Endometrium (tissue), 2 donors: Measurements from ENCODE around the gene ZNF141.
"Not testable (repeated sequence)": the region's sequence is repeated elsewhere in the genome, so short reads cannot be mapped to it uniquely, and the experiment has no call there.

Experiments
- FAIRE-seq: peaks from 2 replicates; lab custom pipeline; 2012; peaks lifted over from hg19 to GRCh38; lab: Jason Lieb, UNC
- donor health status: control.
- donor health status: control.

Gene ZNF141

DNA sequence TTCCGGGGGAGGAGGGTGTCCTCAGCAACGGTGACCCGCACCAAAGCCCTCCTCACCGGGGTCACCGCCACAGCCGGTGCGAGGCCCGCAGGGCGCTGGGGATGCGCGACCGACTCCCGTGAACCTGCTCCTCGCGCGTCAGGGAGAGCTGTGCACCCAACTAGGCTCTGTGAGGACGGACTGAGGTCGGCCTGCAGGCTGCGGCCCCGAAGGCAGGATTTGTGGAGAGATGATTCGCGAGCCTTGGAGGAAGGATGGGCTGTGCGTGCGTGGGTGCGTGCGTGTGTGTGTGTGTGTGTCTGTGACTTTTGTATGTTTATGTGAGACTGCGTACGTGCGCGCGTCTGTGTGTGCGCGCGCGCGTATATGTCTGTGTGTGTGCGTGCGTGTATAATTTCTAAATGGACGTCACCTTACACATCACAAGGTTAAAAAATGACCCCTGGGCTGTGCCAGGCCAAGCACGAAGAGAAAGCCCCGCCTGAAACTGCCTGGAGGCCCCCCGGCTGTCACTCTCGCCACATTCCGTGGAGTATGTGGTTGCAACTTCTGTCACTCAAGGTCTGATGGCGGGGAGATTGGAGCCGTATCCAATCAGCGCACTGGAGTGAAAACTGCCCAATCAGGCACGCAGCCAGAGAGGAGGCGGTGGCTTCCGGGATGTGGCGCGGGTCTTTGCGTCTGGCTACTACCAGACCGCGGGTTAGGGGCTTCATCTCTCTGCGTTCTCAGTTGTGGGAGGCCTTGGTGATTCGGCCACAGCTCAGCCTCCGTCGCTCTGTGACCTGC lies at the start of gene ZNF141:
Gene ZNF141, plus strand, starts transcription at position 672 of the 789 bp plus-strand sequence. CDS start 170 bp downstream, outside the sequence.
- peak; percentile 99 for FAIRE-seq

DNA sequence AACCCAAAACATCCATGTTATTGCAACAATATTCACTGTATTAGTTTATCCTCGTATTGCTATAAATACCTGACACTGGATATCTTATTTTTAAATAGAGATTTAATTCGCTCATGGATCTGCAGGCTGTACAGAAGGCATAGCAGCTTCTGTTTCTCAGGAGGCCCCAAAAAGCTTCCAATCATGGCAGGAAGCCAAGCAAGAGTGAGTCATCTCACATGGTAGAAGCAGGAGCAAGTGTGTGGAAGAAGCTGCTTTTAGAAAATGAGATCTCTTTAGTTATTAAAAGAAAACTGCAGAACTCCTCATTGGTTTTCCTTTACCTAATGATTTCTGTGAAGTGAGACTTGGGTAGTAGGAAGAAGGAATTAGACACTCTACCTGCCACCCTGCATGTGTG lies 48.7 kb upstream of the ZNF141 start:
- no peak for FAIRE-seq

DNA sequence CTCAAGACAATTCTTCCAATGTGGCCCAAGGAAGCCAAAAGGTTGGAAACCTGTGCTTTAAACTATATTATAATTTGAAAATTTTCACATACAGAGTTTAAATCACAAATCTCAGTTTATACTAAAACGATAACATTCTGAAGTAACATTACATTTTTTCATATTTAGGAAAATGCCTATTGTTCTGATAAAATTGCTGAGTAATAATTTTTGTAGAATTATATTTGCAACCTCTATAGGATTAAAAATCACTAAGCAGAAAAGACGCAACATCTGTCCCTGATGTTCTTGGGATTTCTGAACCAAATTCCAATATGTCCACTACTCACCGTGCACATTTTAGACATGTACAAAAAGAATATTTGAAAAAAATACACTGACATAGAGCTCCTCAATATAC lies 42.9 kb upstream of the ZNF141 start:
- FAIRE-seq, result no peak

DNA sequence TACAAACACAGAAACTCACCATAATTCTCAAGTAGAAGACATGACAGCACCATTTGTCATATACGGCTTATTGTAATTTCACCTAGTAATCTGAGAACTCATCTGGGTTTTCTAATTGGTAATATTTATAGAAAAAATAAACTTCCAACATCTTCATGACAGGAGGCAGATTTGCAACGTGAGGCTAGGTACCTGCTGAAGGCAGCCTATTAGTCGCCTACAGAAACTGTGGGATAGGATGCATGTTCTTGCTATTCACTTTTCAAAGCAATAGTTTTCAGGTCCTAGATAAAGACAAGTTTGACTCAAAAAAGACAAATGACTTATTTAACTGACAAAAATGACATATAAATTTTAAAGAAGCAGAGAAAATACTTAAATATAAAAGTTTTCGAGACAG lies 35.2 kb upstream of the ZNF141 start:
- FAIRE-seq, result no peak

DNA sequence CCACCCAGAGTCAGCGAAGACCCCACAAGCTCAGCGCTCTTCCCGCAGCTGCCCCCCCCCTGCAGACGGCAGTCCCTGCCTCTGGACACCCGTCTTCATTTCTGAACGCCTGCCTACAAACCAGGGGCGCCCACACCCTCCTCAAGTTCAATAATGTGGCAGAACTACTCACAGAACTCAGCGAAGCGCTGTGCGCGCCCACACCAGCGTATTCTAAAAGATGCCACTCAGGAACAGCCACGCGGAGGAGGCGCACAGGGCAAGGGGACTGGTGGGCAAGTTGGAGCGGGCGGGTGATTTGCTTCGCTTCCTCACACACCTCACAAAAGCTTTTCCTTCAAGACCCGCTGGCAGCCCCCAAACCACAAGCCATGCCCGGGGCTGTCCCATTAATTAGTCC lies 33.1 kb upstream of the ZNF141 start:
- FAIRE-seq, result not testable (repeated sequence)

DNA sequence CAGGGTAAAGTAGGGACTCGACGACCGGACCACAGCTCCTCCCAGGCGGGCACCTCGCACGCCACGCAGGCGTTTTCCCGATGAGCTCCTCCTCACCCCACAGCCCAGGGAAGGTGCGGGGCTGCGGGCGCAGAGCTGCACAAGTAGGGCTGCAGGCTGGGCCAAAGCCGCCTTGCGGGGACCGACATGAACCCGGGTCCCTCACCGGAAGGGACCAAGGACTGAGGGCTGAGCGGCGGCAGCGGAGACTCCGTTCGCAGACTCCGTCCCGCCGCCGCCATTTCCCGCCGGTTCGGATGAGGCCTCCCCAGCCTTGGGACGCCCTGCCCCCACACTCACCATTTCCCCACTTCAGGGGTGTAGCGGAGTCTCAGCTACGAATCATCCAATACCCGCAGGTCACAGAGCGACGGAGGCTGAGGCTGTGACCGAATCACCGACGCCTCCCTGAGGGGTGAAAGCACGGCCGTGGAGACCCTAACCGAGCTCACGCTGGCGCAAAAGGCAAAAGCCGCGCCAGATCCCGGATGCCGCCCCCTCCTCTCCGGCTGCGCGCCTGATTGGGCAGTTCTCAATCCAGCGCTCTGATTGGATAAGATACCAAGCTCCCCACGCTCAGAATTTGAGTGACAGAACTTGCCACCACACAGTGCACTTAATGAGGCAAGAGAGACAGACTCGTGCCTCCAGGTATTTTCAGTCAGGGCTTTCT lies 32.5 kb upstream of the ZNF141 start, which contains the start of gene ZNF732:
Gene ZNF732, minus strand, starts transcription at position 506 of the 712 bp plus-strand sequence. Its CDS starts 164 bp downstream, at position 342.
- no peak for FAIRE-seq

DNA sequence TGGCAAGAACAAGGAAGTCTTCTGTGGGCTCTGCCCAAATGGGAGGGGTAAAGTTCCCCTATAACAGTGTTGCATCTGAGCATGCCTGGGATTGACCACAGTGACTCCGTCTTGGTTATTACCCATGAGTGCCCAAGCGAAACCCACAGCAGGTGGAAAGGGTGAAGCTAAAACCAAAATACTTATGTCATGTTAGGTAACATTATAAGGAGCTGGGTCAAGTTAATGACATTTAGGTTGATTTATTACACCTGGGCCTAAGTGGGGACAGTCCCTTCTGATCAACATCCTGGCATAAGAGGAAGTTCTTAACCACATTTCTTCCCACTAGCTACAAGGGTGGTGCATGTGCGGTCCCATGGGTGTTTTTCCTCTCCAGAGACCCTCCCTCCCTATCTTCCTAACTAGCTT lies 31.1 kb upstream of the ZNF141 start:
- FAIRE-seq, result no peak

DNA sequence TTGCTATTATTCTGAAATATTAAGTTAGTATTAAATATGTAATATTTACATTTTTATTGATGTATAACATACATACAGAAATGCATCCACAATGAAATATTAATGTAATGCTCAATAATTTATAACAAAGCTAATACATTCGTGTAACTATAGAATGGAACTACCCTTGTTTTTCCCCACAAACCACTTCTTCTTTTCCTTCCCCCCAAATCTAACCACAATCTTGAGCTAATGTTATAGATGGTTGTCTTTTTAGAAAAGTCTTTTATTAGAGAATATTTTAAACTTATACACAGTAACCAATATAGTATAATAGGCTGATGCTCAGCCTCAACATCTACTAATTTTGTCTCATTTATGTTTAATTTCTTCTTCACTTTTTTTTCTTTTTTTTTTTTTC lies 27.8 kb upstream of the ZNF141 start:
- no peak for FAIRE-seq

DNA sequence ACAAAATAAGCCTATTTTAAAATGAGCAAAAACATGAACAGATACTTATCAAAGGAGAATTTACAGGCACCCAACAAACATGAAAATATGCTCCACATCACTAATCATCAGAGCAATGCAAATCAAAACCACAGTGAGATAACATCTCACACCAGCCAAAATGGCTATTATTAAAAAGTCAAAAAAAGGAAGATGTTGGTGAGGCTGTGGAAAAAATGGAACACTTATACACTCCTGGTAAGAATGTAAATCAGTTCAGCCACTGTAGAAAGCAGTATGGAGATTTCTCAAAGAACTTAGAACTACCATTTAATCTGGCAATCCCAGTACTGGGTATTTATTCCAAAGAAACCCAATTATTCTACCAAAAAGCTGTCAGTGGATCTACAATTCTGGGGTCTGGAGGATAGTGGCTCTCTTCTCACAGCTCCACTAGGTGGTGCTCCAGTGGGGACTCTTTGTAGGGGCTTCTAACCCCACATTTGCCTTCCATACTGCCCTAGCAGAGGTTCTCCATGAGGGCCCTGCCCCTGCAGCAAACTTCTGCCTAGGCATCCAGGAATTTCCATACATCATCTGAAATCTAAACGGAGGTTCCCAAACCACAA lies 23.2 kb upstream of the ZNF141 start:
- FAIRE-seq, result peak; percentile 94

DNA sequence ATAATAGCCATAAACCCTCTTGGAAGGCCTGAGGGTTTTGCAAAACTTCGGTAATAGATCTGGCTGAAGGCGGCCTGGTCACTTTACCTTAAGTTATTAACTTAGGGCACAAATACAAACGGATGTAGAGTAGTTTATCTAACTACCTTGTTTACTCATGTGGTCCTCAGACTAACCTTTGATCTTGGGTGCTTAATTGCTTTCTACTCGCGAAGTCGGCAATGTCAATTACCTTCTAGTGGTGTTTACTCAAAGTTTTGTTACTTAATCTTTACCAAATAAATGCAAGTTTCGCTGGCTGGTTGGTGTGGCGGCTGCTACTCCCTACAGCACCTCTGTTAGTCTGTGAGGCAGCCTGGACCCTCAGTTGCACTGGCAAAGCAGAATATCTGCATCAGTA lies 8.9 kb upstream of the ZNF141 start:
- FAIRE-seq, result no peak

DNA sequence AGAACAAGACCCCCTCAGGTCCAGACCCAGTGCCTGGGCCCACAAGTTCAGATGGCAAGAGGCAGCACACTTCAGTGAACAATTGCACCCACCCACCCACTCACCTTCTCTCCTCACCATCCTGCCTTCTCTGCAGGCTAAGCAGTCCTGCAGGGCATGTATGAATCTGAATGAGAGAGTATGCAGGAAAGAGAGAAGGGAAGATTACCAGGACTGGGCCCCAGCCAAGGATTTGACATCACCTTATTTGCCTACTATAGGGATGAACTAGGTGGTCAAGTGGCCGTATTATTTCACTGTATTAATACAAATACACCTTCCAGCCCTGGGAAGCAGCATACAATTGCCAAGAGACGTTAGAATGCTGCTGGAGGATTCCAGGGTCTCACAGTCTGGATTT lies 2.1 kb upstream of the ZNF141 start:
- no peak for FAIRE-seq

DNA sequence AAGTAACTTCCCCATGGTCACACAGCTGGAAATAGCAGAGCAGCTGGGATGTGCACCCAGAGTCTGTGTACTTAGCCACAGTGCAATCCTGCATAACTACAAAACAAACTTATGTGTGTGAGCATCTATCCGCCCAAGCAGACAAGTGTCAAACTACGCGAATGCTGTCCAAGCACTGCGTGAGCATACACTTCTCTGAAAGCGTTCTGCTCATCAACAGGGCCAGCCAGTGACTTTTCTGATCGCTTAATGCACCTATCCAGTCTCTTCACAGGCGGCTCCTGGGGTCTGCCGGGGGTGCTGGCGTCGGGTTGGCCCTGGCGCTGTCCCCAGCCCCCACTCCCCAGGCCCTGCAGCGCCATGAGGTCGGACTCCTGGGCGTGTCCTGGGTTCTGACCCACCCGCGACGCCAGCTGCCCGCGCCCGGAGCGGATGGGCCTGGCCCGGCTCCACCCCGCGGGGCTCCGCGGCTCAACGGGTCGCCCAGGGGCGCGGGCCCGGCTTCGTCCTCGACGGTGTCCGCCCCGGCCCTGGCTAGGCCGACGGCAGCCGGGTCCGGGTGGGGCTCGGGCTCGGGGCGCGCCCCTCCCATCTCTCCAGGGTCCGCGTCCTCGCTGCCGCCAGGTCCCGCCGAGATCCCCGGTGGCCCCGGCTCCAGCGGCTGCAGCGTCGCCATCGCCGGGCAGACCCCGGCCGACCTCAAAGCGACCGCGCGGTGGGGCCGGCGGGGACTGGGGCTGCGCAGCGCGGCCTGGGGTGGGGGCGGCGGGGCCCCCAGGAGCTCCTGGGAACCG lies 1.3 kb upstream of the ZNF141 start:
- no peak for FAIRE-seq

DNA sequence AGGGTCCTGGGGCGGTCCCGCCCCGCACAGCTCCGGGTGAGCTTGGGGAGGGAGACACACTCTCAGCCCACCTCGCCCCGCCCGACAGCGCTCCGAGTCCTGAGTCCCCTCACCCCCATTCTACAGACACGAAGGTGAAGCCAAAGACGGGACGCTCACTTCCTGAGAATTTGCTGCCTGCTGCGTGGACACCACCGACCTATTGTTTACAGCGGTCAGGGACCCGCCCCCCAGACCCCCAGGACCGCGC lies 796 bp upstream of the ZNF141 start:
- no peak for FAIRE-seq

DNA sequence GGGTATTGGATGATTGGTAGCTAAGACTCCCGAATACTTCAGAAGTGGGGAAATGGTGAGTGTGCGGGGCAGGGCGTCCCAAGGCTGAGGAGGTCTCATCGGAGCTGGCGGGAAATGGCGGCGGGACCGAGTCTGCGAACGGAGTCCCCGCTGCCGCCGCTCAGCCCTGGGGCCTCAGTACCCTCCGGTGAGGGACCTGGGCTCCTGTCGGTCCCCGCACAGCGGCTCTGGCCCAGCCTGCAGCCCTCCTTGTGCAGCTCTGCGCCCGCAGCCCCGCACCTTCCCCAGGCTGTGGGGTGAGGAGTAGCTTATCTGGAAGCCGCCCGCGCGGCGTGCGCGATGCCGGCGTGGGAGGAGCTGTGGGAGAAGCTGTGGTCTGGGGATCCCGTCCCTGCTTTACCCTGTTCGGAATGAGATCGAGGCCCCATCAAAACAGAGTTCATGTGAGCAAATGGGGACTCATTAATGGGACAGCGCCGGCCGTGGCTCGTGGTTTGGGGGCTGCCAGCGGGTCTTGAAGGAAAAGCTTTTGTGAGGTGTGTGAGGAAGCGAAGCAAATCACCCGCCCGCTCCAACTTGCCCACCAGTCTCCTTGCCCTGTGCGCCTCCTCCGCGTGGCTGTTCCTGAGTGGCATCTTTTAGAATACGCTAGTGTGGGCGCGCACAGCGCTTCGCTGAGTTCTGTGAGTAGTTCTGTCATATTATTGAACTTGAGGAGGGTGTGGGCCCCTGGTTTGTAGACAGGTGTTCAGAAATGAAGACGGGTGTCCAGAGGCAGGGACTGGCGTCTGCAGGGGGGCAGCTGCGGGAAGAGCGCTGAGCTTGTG lies 531 bp downstream of the ZNF141 start:
- no peak for FAIRE-seq

DNA sequence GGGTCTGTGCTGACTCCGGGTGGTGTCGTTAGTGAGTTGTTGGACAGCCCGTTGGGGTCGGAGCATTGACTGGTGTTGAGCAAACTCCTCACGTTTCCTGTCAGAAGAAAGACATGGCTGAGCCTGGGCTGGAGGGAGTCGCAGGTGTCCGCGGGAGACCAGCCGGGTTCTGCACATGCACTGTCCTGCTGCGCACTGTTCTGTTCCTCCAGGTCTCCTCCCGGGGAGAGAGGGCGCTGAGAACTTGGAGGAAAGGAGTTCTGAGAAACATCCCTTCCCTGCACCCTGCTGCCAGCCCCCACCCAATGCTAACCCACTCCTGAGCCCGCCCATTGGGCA lies 1.1 kb downstream of the ZNF141 start:
- FAIRE-seq, result no peak

DNA sequence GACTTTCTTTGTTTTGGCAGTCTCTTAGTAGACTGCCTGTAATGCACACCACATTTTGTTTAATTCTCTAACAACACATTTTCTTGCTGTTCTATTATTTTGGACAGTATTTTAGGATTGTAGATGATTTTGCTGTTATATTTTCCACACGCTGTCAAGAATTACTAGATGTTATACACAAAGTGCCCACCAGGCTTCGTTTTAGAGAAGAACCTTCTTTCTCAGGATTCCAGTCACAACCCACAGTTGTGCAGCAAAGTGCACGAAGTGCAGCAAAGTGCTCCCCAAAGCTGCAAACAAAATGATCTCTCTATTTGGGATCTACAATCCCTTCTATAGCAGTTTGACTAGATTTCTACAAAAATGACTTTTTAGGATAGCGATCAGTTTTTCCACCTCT lies 2.4 kb downstream of the ZNF141 start:
- FAIRE-seq, result no peak

DNA sequence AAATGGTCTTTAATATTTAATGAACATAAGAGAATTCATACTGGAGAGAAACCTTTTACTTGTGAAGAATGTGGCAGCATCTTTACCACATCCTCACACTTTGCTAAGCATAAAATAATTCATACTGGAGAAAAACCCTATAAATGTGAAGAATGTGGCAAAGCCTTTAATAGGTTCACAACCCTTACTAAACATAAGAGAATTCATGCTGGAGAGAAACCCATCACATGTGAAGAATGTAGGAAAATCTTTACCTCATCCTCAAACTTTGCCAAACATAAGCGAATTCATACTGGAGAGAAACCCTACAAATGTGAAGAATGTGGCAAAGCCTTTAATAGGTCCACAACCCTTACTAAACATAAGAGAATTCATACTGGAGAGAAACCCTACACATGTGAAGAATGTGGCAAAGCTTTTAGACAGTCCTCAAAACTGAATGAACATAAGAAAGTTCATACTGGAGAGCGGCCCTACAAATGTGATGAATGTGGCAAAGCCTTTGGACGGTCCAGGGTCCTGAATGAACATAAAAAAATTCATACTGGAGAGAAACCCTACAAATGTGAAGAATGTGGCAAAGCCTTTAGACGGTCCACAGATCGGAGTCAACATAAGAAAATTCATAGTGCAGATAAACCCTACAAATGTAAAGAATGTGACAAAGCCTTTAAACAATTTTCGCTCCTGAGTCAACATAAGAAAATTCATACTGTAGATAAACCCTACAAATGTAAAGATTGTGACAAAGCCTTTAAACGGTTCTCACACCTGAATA lies 35.6 kb downstream of the ZNF141 start:
- FAIRE-seq, result no peak

DNA sequence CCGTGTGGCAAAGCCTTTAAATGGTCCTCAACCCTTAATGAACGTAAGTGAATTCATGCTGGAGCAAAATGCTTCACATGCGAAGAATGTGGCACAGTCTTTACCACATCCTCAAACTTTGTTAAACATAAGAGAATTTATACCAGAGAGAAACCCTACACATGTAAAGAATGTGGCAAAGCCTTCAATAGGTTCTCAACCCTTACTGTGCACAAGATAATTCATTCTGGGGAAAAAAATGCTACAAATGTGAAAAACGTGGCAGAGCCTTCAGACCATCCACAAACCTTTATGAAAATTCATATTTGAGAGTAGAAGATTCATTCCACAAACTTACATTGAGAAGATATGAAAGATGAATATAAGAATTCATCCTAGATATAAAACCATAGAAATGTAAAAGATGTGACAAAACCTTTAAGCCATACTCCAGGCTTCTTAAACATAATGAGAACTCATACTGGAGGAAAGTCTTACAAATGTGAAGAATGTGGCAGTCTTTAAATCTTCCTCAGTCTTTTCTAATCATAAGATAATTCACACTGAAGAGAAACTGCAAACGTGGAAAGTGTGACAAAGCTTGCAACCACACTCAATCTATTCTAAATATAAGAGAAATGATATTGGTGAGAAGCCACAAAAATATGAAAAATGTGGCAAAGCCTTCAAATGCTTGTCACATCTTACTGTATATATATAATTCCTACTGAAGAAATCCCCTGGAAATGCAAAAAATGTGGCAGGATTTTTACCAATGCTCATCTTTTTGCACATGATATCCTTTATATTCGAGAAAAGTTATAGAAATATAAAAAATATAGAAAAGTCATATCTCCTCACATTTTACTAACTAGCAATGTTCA lies 36.9 kb downstream of the ZNF141 start:
- no peak for FAIRE-seq

DNA sequence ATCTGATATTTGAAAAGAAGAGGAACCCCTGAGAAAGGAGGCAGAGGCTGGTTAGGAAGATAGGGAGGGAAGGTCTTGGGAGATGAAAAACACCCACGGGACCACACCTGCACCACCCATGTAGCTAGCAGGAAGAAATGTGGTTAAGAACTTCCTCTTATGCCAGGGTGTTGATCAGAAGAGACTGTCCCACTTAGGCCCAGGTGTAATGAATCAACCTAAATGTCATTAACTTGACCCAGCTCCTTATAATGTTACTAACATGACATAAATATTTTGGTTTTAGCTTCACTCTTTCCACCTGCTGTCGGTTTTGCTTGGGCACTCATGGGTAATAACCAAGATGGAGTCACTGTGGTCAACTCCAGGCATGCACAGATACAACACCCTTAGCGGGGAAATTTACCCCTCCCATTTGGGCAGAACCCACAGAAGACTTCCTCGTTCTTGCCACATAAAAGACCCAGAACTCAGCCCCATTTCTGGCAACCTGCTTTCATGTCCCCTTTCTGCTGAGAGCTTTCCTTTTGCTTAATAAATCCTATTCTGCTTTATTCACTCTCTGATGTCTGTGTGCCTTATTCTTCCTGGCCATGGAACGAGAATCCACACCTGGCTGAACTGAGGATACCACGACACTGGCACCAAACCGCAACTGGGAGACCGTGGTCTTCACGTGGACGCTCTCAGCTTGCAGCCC lies 46.8 kb downstream of the ZNF141 start:
- FAIRE-seq, result no peak
